ENCODE measurements around the gene ADAMTS4.

ADAMTS4 gene

GRCh38 chr1:161198897-161199431 lies at the start of gene ADAMTS4:
Gene ADAMTS4 (minus strand): TSS chr1:161199054. CDS start chr1:161198627, 427 bp downstream.
- Histone ChIP-seq H3K9ac (ENCODE audit: low read length in 5 of 5) (peak within 1 kb of the TSS; percentile 81 to 94 (median 92)), H3K4me1 (ENCODE audit: control insufficient read depth in 5 of 5, insufficient read depth in 5 of 5, low read length in 5 of 5) (peaks cover 58 to 95% (median 94%) of the 10 kb centered on the region in 5 donors)

GRCh38 chr1:161244888-161245287 lies 46.0 kb upstream of the ADAMTS4 start:
- no peaks in the 10 kb centered on the region for H3K4me1 ChIP-seq (ENCODE audit: control insufficient read depth in 5 of 5, insufficient read depth in 5 of 5, low read length in 5 of 5)
- H3K36me3 ChIP-seq (ENCODE audit: control insufficient read depth in 5 of 5, insufficient read depth in 5 of 5, low read length in 5 of 5), result no peaks in the 10 kb centered on the region
- H3K27ac ChIP-seq (ENCODE audit: low read depth, low read length), result no peak overlapping the region
- H3K9ac ChIP-seq (ENCODE audit: low read length in 5 of 5), result no peak overlapping the region
- H3K27me3 ChIP-seq (ENCODE audit: control insufficient read depth in 5 of 5, insufficient read depth in 4 of 5, low read length in 5 of 5), result peaks cover 0 to 6% (median 0%) of the 10 kb centered on the region in 5 donors
- no peak overlapping the region for H3K4me3 ChIP-seq (ENCODE audit: low read depth in 1 of 5, low read length in 5 of 5)
- no peaks in the 10 kb centered on the region for H3K9me3 ChIP-seq (ENCODE audit: control insufficient read depth in 5 of 5, low read length in 5 of 5)

More at GRCh38 chr1:161198897-161199431, at the start of gene ADAMTS4:
- Histone ChIP-seq H3K36me3 (ENCODE audit: control insufficient read depth in 5 of 5, insufficient read depth in 5 of 5, low read length in 5 of 5) (peaks cover 0 to 36% (median 19%) of the 10 kb centered on the region in 5 donors), H3K27me3 (ENCODE audit: control insufficient read depth in 5 of 5, insufficient read depth in 4 of 5, low read length in 5 of 5) (peaks cover 0 to 9% (median 0%) of the 10 kb centered on the region in 5 donors), H3K9me3 (ENCODE audit: control insufficient read depth in 5 of 5, low read length in 5 of 5) (no peaks in the 10 kb centered on the region), H3K4me3 (ENCODE audit: low read depth in 1 of 5, low read length in 5 of 5) (peak within 1 kb of the TSS; percentile 56 to 85 (median 74)), H3K27ac (ENCODE audit: low read depth, low read length) (peak within 1 kb of the TSS; percentile 100)

DNA sequence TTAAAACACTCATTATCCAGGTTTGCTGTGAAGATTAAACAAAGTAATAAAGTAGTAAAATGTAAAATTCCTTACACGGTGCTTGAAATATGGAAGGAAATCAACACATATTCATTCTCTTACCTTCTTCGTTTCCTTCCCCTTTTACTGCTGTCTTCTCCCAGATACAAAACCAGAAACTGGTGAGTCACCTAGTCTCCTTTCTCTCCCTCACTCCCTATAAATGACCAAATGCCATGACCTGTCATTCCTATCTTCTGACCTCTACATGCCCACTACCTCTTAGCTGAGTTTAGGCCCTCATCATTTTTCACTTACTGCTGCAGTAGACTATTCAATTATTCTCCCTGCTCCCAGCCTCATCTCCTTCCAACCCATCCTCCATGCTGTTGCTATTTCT lies 43.5 kb upstream of the ADAMTS4 start:
- Histone ChIP-seq H3K4me1 (ENCODE audit: control insufficient read depth in 5 of 5, insufficient read depth in 5 of 5, low read length in 5 of 5) (no peaks in the 10 kb centered on the region), H3K27me3 (ENCODE audit: control insufficient read depth in 5 of 5, insufficient read depth in 4 of 5, low read length in 5 of 5) (peaks cover 0 to 8% (median 0%) of the 10 kb centered on the region in 5 donors)

GRCh38 chr1:161241682-161242081 lies 42.8 kb upstream of the ADAMTS4 start:
- Histone ChIP-seq H3K4me3 (ENCODE audit: low read depth in 1 of 5, low read length in 5 of 5) (no peak overlapping the region), H3K27me3 (ENCODE audit: control insufficient read depth in 5 of 5, insufficient read depth in 4 of 5, low read length in 5 of 5) (peaks cover 0 to 8% (median 0%) of the 10 kb centered on the region in 5 donors), H3K9ac (ENCODE audit: low read length in 5 of 5) (no peak overlapping the region), H3K27ac (ENCODE audit: low read depth, low read length) (no peak overlapping the region), H3K4me1 (ENCODE audit: control insufficient read depth in 5 of 5, insufficient read depth in 5 of 5, low read length in 5 of 5) (no peaks in the 10 kb centered on the region), H3K9me3 (ENCODE audit: control insufficient read depth in 5 of 5, low read length in 5 of 5) (no peaks in the 10 kb centered on the region), H3K36me3 (ENCODE audit: control insufficient read depth in 5 of 5, insufficient read depth in 5 of 5, low read length in 5 of 5) (no peaks in the 10 kb centered on the region)

More for the DNA sequence above, 43.5 kb upstream of the ADAMTS4 start:
- Histone ChIP-seq H3K9me3 (ENCODE audit: control insufficient read depth in 5 of 5, low read length in 5 of 5) (no peaks in the 10 kb centered on the region), H3K36me3 (ENCODE audit: control insufficient read depth in 5 of 5, insufficient read depth in 5 of 5, low read length in 5 of 5) (no peaks in the 10 kb centered on the region), H3K4me3 (ENCODE audit: low read depth in 1 of 5, low read length in 5 of 5) (no peak overlapping the region), H3K9ac (ENCODE audit: low read length in 5 of 5) (no peak overlapping the region), H3K27ac (ENCODE audit: low read depth, low read length) (no peak overlapping the region)

- H3K9ac ChIP-seq (ENCODE audit: low read length in 5 of 5), result no peak within 1 kb of the TSS
- peaks cover 0 to 8% (median 0%) of the 10 kb centered on the region in 5 donors for H3K27me3 ChIP-seq (ENCODE audit: control insufficient read depth in 5 of 5, insufficient read depth in 4 of 5, low read length in 5 of 5)
- H3K27ac ChIP-seq (ENCODE audit: low read depth, low read length), result no peak within 1 kb of the TSS
- H3K36me3 ChIP-seq (ENCODE audit: control insufficient read depth in 5 of 5, insufficient read depth in 5 of 5, low read length in 5 of 5), result no peaks in the 10 kb centered on the region
- H3K4me1 ChIP-seq (ENCODE audit: control insufficient read depth in 5 of 5, insufficient read depth in 5 of 5, low read length in 5 of 5), result no peaks in the 10 kb centered on the region
- H3K4me3 ChIP-seq (ENCODE audit: low read depth in 1 of 5, low read length in 5 of 5), result no peak within 1 kb of the TSS
- H3K9me3 ChIP-seq (ENCODE audit: control insufficient read depth in 5 of 5, low read length in 5 of 5), result no peaks in the 10 kb centered on the region
These were observed 39.2 kb upstream of the ADAMTS4 start, which contains the start of gene NR1I3 for GRCh38 chr1:161238039-161238473. Gene NR1I3 (minus strand): TSS chr1:161238203. CDS start chr1:161236565, 1,638 bp downstream.

- no peaks in the 10 kb centered on the region for H3K4me1 ChIP-seq (ENCODE audit: control insufficient read depth in 5 of 5, insufficient read depth in 5 of 5, low read length in 5 of 5)
- no peaks in the 10 kb centered on the region for H3K9me3 ChIP-seq (ENCODE audit: control insufficient read depth in 5 of 5, low read length in 5 of 5)
- no peak overlapping the region for H3K4me3 ChIP-seq (ENCODE audit: low read depth in 1 of 5, low read length in 5 of 5)
- H3K9ac ChIP-seq (ENCODE audit: low read length in 5 of 5), result no peak overlapping the region
- H3K27ac ChIP-seq (ENCODE audit: low read depth, low read length), result no peak overlapping the region
- peaks cover 0 to 4% (median 0%) of the 10 kb centered on the region in 5 donors for H3K27me3 ChIP-seq (ENCODE audit: control insufficient read depth in 5 of 5, insufficient read depth in 4 of 5, low read length in 5 of 5)
- H3K36me3 ChIP-seq (ENCODE audit: control insufficient read depth in 5 of 5, insufficient read depth in 5 of 5, low read length in 5 of 5), result peaks cover 0 to under 1% (median 0%) of the 10 kb centered on the region in 5 donors
These were observed 37.3 kb upstream of the ADAMTS4 start for GRCh38 chr1:161235957-161236775.

- no peak overlapping the region for H3K27ac ChIP-seq (ENCODE audit: low read depth, low read length)
- peaks cover 0 to 30% (median 25%) of the 10 kb centered on the region in 5 donors for H3K36me3 ChIP-seq (ENCODE audit: control insufficient read depth in 5 of 5, insufficient read depth in 5 of 5, low read length in 5 of 5)
- H3K9me3 ChIP-seq (ENCODE audit: control insufficient read depth in 5 of 5, low read length in 5 of 5), result no peaks in the 10 kb centered on the region
- peaks cover 0 to 2% (median under 1%) of the 10 kb centered on the region in 5 donors for H3K4me1 ChIP-seq (ENCODE audit: control insufficient read depth in 5 of 5, insufficient read depth in 5 of 5, low read length in 5 of 5)
- H3K9ac ChIP-seq (ENCODE audit: low read length in 5 of 5), result no peak overlapping the region
- no peak overlapping the region for H3K4me3 ChIP-seq (ENCODE audit: low read depth in 1 of 5, low read length in 5 of 5)
- peaks cover 0 to 2% (median 0%) of the 10 kb centered on the region in 5 donors for H3K27me3 ChIP-seq (ENCODE audit: control insufficient read depth in 5 of 5, insufficient read depth in 4 of 5, low read length in 5 of 5)
These were observed 34.2 kb upstream of the ADAMTS4 start for GRCh38 chr1:161233102-161233501.

DNA sequence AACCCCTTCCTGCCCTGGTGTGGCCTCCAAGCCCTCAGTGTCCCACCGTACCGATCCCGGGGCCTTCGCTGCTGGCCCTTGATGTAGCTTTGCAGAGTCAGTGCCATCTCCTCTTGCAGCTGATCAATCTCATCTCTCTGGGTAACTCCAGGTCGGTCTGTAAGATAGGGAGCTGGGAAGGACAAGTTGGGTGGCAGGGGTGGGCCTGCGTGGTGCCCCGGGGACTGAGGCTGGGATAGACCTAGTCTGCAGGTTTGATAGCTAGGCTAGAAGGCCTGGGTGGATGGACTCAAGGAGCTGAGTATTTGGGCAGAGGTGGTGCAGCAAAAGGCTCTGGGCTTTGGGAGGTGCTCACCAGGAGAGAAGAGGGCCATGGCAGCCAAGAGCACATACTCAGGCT lies 31.9 kb upstream of the ADAMTS4 start:
- Histone ChIP-seq H3K27me3 (ENCODE audit: control insufficient read depth in 5 of 5, insufficient read depth in 4 of 5, low read length in 5 of 5) (no peaks in the 10 kb centered on the region), H3K27ac (ENCODE audit: low read depth, low read length) (no peak overlapping the region), H3K4me3 (ENCODE audit: low read depth in 1 of 5, low read length in 5 of 5) (no peak overlapping the region), H3K9me3 (ENCODE audit: control insufficient read depth in 5 of 5, low read length in 5 of 5) (no peaks in the 10 kb centered on the region), H3K4me1 (ENCODE audit: control insufficient read depth in 5 of 5, insufficient read depth in 5 of 5, low read length in 5 of 5) (peaks cover 3 to 24% (median 23%) of the 10 kb centered on the region in 5 donors), H3K36me3 (ENCODE audit: control insufficient read depth in 5 of 5, insufficient read depth in 5 of 5, low read length in 5 of 5) (peaks cover 0 to 33% (median 25%) of the 10 kb centered on the region in 5 donors), H3K9ac (ENCODE audit: low read length in 5 of 5) (no peak overlapping the region)

- no peaks in the 10 kb centered on the region for H3K9me3 ChIP-seq (ENCODE audit: control insufficient read depth in 5 of 5, low read length in 5 of 5)
- no peak overlapping the region for H3K4me3 ChIP-seq (ENCODE audit: low read depth in 1 of 5, low read length in 5 of 5)
- H3K4me1 ChIP-seq (ENCODE audit: control insufficient read depth in 5 of 5, insufficient read depth in 5 of 5, low read length in 5 of 5), result peaks cover 5 to 31% (median 29%) of the 10 kb centered on the region in 5 donors
- no peaks in the 10 kb centered on the region for H3K27me3 ChIP-seq (ENCODE audit: control insufficient read depth in 5 of 5, insufficient read depth in 4 of 5, low read length in 5 of 5)
- H3K27ac ChIP-seq (ENCODE audit: low read depth, low read length), result no peak overlapping the region
- H3K9ac ChIP-seq (ENCODE audit: low read length in 5 of 5), result peak overlapping the region in 1 of 5 donors; percentile 4
- H3K36me3 ChIP-seq (ENCODE audit: control insufficient read depth in 5 of 5, insufficient read depth in 5 of 5, low read length in 5 of 5), result peaks cover 0 to 33% (median 25%) of the 10 kb centered on the region in 5 donors
These were observed 31.0 kb upstream of the ADAMTS4 start for GRCh38 chr1:161229896-161230295.

GRCh38 chr1:161228032-161228431 lies 29.2 kb upstream of the ADAMTS4 start:
- no peaks in the 10 kb centered on the region for H3K9me3 ChIP-seq (ENCODE audit: control insufficient read depth in 5 of 5, low read length in 5 of 5)
- peaks cover 0 to 33% (median 25%) of the 10 kb centered on the region in 5 donors for H3K36me3 ChIP-seq (ENCODE audit: control insufficient read depth in 5 of 5, insufficient read depth in 5 of 5, low read length in 5 of 5)
- peaks cover 5 to 31% (median 29%) of the 10 kb centered on the region in 5 donors for H3K4me1 ChIP-seq (ENCODE audit: control insufficient read depth in 5 of 5, insufficient read depth in 5 of 5, low read length in 5 of 5)
- H3K9ac ChIP-seq (ENCODE audit: low read length in 5 of 5), result peak overlapping the region in 2 of 5 donors; percentile 62 to 67
- peak overlapping the region in 3 of 5 donors; percentile 52 to 88 (median 77) for H3K4me3 ChIP-seq (ENCODE audit: low read depth in 1 of 5, low read length in 5 of 5)
- no peaks in the 10 kb centered on the region for H3K27me3 ChIP-seq (ENCODE audit: control insufficient read depth in 5 of 5, insufficient read depth in 4 of 5, low read length in 5 of 5)
- H3K27ac ChIP-seq (ENCODE audit: low read depth, low read length), result no peak overlapping the region

Data from subcutaneous abdominal adipose tissue (tissue), 5 donors.